Testis (tissue), 2 donors: ENCODE measurements around the gene TTC23.

Experiments used
- POLR2A ChIP-seq: fragments of 450-650 bp; IDR thresholded peaks from one replicate; pipeline ENCODE4 v1.6.1; 2017; ENCODE audit warnings: antibody characterized with exemption, mild to moderate bottlenecking, moderate library complexity
- TF ChIP-seq, protein P1 (sequence below), 3 experiments: fragments of 450-650 bp in 2 of 3; fragments of 200-600 bp in 1 of 3; sonication (generic) in 1 of 3; IDR thresholded peaks; one replicate each; pipeline ENCODE4 v1.5.1; 2016 to 2019; ENCODE audit warnings: antibody characterized with exemption in 3 of 3, mild to moderate bottlenecking in 2 of 3, moderate library complexity in 1 of 3

- TF ChIP-seq, protein P1, sequence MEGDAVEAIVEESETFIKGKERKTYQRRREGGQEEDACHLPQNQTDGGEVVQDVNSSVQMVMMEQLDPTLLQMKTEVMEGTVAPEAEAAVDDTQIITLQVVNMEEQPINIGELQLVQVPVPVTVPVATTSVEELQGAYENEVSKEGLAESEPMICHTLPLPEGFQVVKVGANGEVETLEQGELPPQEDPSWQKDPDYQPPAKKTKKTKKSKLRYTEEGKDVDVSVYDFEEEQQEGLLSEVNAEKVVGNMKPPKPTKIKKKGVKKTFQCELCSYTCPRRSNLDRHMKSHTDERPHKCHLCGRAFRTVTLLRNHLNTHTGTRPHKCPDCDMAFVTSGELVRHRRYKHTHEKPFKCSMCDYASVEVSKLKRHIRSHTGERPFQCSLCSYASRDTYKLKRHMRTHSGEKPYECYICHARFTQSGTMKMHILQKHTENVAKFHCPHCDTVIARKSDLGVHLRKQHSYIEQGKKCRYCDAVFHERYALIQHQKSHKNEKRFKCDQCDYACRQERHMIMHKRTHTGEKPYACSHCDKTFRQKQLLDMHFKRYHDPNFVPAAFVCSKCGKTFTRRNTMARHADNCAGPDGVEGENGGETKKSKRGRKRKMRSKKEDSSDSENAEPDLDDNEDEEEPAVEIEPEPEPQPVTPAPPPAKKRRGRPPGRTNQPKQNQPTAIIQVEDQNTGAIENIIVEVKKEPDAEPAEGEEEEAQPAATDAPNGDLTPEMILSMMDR (IDR thresholded peaks at IDR 0.05), result no peak
- no peak for TF ChIP-seq POLR2A
Observed at GRCh38 chr15:99096173-99096893, 153.0 kb downstream of the TTC23 start.
